PC-9 (cell line): ENCODE data around the gene KPNA6.

Source experiments
- EZH2 ChIP-seq: fragments of 200-600 bp; sonication (generic); IDR thresholded peaks from 2 replicates; pipeline ENCODE4 v1.8.0; 2017; ENCODE audit warnings: antibody characterized with exemption, low read depth
- TF ChIP-seq, protein P1 (sequence below): fragments of 200-600 bp; sonication (generic); conservative IDR thresholded peaks from 2 replicates; pipeline ENCODE4 v1.6.1; 2017; ENCODE audit warnings: mixed run types, antibody characterized with exemption, mild to moderate bottlenecking, moderate library complexity

GRCh38 chr1:32179443-32180185 is 71.8 kb downstream of the KPNA6 start, which contains the start of gene TXLNA:
- TF ChIP-seq, protein P1, sequence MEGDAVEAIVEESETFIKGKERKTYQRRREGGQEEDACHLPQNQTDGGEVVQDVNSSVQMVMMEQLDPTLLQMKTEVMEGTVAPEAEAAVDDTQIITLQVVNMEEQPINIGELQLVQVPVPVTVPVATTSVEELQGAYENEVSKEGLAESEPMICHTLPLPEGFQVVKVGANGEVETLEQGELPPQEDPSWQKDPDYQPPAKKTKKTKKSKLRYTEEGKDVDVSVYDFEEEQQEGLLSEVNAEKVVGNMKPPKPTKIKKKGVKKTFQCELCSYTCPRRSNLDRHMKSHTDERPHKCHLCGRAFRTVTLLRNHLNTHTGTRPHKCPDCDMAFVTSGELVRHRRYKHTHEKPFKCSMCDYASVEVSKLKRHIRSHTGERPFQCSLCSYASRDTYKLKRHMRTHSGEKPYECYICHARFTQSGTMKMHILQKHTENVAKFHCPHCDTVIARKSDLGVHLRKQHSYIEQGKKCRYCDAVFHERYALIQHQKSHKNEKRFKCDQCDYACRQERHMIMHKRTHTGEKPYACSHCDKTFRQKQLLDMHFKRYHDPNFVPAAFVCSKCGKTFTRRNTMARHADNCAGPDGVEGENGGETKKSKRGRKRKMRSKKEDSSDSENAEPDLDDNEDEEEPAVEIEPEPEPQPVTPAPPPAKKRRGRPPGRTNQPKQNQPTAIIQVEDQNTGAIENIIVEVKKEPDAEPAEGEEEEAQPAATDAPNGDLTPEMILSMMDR: no peak
- TF ChIP-seq EZH2: no peak
